ENCODE measurements around the gene MICB. TPM values are rescaled to one million over a fixed set of nuclear protein-coding genes. Genes with fewer than 3 reads are reported as not detected.

Gene MICB
- total and polyA plus RNA-seq, 9 of the 15 experiments (the other 6 are each of a cell fraction or from before 2014, with no cell fraction given) = 13.3 to 34.5 (median 19.8) TPM

- TF ChIP-seq REST (IDR thresholded peaks at IDR 0.05; ENCODE audit: borderline replicate concordance) (no peak), REST (CRISPR knock-in tag; IDR thresholded peaks at IDR 0.05; ENCODE audit: low read depth) (no peak), HIVEP1 (CRISPR knock-in tag; IDR thresholded peaks at IDR 0.05) (no peak), ZNF586 (CRISPR knock-in tag; conservative IDR thresholded peaks at IDR 0.05) (no peak), HDAC3 (IDR thresholded peaks at IDR 0.05; ENCODE audit: borderline replicate concordance, partially characterized antibody) (no peak), ZNF133 (CRISPR knock-in tag; IDR thresholded peaks at IDR 0.05) (no peak), NR3C1 (CRISPR knock-in tag; IDR thresholded peaks at IDR 0.05) (no peak), ZBTB9 (CRISPR knock-in tag; IDR thresholded peaks at IDR 0.05) (no peak), ZC3H11A (IDR thresholded peaks at IDR 0.05; ENCODE audit: low read depth, low read length) (no peak), TEAD2 (tag; IDR thresholded peaks at IDR 0.05) (no peak), TSHZ1 (CRISPR knock-in tag; IDR thresholded peaks at IDR 0.05) (no peak), XRCC4 (IDR thresholded peaks at IDR 0.05; ENCODE audit: extremely low read depth, insufficient read depth, insufficient read length) (no peak), ZNF23 (CRISPR knock-in tag; IDR thresholded peaks at IDR 0.05) (no peak), MTF1 (CRISPR knock-in tag; IDR thresholded peaks at IDR 0.05; ENCODE audit: borderline replicate concordance) (no peak)
Measured at GRCh38 chr6:31490115-31490873, 7.7 kb upstream of the MICB start (continued).

Measured in K562 (cell line).